Astrocyte of the spinal cord (primary cell): Measurements from ENCODE around the gene NID2.

Experiments used
- DNase-seq: peaks from one replicate; pipeline ENCODE4 v3.0.0; 2011; ENCODE audit warnings: low read depth, low spot score
- H3K4me3 ChIP-seq: 2 replicates; pipeline ENCODE4 v1.5.1; 2011; ENCODE audit warnings: low read depth, mild to moderate bottlenecking, low read length, moderate library complexity
- CTCF ChIP-seq: IDR thresholded peaks from 2 replicates; pipeline ENCODE4 v1.5.1; 2012; ENCODE audit warnings: low read depth, mild to moderate bottlenecking, low read length, inconsistent platforms
- in situ Hi-C: cut with HindIII; loops from 2 replicates; pipeline ENCODE4 v1.10.0; 2017; ENCODE audit warnings: low sequenced_read_pairs

Gene NID2

GRCh38 chr14:52051251-52051650 lies 17.6 kb downstream of the NID2 start:
- no peak for TF ChIP-seq CTCF
- in situ Hi-C loops: no loop called here
- DNase-seq: no peak
- no peak overlapping the region for H3K4me3 ChIP-seq

DNA sequence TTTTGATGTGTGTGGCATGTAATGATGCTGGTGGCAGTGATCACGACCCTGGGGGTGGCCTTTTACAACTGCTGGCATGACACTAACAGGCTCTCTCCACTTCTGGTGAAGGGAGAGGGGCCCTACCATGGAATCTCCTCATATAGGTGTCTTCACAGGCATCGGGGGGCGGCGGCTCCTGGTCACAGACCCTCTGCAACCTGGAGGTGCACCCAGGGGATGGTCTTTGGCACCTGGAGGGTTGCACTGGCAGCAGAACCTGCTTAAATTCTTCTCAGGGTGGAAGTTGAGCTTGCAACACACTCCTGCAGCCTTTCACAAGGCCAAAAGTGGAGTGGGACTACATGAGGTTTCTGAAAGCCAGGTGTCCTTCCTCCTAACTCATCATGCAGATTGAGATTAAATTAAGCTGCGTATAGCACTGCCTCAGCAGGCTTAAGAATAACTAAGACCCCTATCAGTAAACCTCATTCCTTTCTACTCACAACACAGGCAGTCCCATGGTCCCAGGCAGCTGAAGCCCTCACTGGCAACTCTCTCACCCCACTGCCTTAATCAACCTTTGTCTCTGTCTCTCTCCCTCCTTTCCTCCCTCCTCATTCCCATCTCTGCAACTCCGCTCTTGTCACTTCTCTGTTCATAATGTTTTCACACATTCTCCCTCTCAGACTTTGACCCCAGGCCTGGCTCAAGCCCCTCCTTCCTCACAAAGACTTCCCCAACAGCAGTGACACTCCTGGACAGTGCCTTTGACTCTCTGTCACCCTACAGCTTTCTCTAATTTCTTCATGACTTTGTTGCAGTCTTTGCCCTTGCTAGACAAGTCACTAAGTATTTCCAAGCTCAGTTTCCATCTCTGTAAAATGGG lies 18.9 kb downstream of the NID2 start:
- no peak for TF ChIP-seq CTCF
- H3K4me3 ChIP-seq: no peak overlapping the region
- DNase-seq: no peak
- in situ Hi-C loops: no loop called here

DNA sequence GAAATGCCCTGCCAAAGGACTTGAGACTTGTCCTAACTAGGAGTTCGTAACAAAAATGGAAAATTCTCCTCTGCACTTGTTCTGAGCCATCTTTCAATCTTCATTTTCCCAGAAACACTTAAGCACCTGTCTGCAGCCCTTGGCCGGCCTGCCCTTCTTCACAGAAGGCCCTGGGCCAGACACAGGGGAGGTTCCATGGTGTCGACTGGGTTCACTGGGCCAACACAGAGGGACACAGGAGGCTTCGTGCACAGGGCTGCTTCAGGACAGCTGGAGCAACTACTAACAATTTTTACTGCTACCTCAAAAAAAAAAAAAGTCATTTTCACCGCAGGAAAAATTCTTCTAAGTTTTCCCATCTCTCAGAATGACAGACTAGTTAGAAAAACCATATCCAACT lies 19.6 kb downstream of the NID2 start:
- in situ Hi-C loops: no loop called here
- TF ChIP-seq CTCF: no peak
- DNase-seq: no peak
- H3K4me3 ChIP-seq: no peak overlapping the region

DNA sequence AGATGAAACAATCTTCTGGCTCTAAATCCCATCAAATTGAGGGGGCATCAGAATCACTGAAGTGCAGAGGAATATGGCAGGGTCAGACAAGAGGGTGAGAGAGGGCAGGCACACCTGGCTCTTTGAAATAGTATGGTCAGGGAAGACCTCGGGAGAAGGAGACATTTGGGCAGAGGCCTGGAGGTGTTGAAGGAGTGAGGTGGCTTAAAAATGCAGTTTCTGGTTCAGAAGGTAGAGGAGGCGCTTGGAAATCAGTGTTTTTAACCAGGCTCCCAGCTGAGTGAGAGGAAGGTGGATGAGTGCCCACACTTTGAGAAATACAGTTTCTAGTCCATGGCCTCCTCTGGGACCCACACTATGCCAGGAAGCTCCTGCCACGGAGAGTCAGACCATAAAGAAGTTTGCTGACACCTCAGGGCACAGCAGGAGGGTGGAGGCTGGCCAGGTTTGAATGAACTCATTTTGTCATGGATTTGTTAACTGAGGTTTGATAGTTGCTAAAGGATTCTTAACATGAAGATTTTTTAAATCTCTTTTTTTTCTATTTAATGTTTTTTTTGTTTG lies 20.1 kb downstream of the NID2 start:
- TF ChIP-seq CTCF: no peak
- H3K4me3 ChIP-seq: no peak overlapping the region
- DNase-seq: peak; percentile 83
- in situ Hi-C loops: no loop called here

DNA sequence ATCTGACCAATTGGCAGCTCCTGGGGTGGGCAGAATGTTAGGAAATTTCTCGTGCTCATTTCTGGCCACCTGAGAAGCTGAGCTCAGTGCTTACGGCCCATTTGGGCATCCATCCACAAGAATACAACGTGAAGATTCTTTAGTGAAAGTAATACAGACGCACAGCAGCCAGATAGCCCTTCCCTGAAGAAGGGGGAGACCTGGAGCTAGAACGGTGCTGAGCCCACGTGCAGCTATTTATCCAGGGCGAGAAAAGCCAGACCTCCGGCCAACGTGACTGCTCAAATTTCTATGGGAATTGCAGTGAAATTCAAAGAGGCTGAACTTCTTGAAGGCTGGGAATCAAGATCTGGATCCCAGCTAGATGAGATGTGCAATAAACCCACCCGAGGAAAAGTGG lies 20.7 kb downstream of the NID2 start:
- DNase-seq: no peak
- in situ Hi-C loops: no loop called here
- no peak overlapping the region for H3K4me3 ChIP-seq
- no peak for TF ChIP-seq CTCF

DNA sequence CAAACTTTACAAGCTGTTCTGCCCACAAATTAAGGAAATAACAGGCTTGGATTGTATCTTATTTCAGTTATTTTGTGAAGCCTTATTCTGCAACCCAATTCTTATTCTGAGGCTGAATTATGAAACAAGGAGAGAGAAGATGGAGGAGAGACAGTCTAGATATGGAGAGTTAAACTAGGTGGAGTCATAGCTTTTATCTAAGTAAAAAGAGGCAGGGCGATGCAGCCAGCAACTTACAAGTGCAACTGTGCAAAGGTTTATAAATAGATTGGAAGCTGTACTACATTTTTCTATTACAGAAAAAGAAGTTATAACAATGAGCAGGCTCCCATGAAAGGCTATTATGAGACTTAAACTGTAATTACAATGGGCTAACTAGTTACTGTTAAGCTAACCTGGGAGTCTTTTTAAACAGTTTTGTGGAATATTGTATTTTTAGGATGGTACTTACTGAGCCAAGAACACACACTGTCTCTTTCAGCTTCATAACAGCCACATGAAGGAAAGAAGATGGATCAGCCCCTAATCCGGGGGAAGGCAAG lies 22.4 kb downstream of the NID2 start:
- H3K4me3 ChIP-seq: no peak overlapping the region
- no peak for DNase-seq
- no peak for TF ChIP-seq CTCF
- in situ Hi-C loops: no loop called here
